Measurements from ENCODE around the gene INVS. TPM values are rescaled to one million over a fixed set of nuclear protein-coding genes. Genes with fewer than 3 reads are reported as not detected.
"Not testable (repeated sequence)": the region's sequence is repeated elsewhere in the genome, so short reads cannot be mapped to it uniquely, and the experiment has no call there.

Gene INVS
- total RNA-seq, 1 donor from 2014 or later, result 20.5 TPM

GRCh38 chr9:100309992-100310391 is 210.9 kb downstream of the INVS start:
- Histone ChIP-seq H3K27me3 (ENCODE audit: control insufficient read depth, insufficient read depth, low read length) (no peaks in the 10 kb centered on the region), H3K4me3 (ENCODE audit: low read depth, low read length) (no peak overlapping the region), H3K36me3 (ENCODE audit: control insufficient read depth, insufficient read depth, low read length) (peaks cover 4% of the 10 kb centered on the region)
- FAIRE-seq (no peak), DNase-seq (ENCODE audit: low read depth) (no peak)
- TF ChIP-seq CTCF (IDR thresholded peaks at IDR 0.05; ENCODE audit: insufficient read depth, low read length, severe bottlenecking), result no peak

GRCh38 chr9:100315561-100315960 is 216.5 kb downstream of the INVS start:
- no peak for TF ChIP-seq CTCF (IDR thresholded peaks at IDR 0.05; ENCODE audit: insufficient read depth, low read length, severe bottlenecking)
- FAIRE-seq, result no peak
- Histone ChIP-seq H3K27me3 (ENCODE audit: control insufficient read depth, insufficient read depth, low read length) (no peaks in the 10 kb centered on the region), H3K36me3 (ENCODE audit: control insufficient read depth, insufficient read depth, low read length) (peaks cover 4% of the 10 kb centered on the region), H3K4me3 (ENCODE audit: low read depth, low read length) (no peak overlapping the region)
- DNase-seq (ENCODE audit: low read depth), result no peak

- FAIRE-seq (no peak), DNase-seq (ENCODE audit: low read depth) (peak; percentile 45)
- Histone ChIP-seq H3K36me3 (ENCODE audit: control insufficient read depth, insufficient read depth, low read length) (no peaks in the 10 kb centered on the region), H3K27me3 (ENCODE audit: control insufficient read depth, insufficient read depth, low read length) (no peaks in the 10 kb centered on the region), H3K4me3 (ENCODE audit: low read depth, low read length) (no peak overlapping the region)
- no peak for TF ChIP-seq CTCF (IDR thresholded peaks at IDR 0.05; ENCODE audit: insufficient read depth, low read length, severe bottlenecking)
Observed at GRCh38 chr9:100317706-100318105, 218.7 kb downstream of the INVS start.

GRCh38 chr9:100322954-100323536 is 224.0 kb downstream of the INVS start:
- Histone ChIP-seq H3K4me3 (ENCODE audit: low read depth, low read length) (no peak overlapping the region), H3K36me3 (ENCODE audit: control insufficient read depth, insufficient read depth, low read length) (peaks cover 4% of the 10 kb centered on the region), H3K27me3 (ENCODE audit: control insufficient read depth, insufficient read depth, low read length) (no peaks in the 10 kb centered on the region)
- DNase-seq (ENCODE audit: low read depth), result peak; percentile 40
- TF ChIP-seq CTCF (IDR thresholded peaks at IDR 0.05; ENCODE audit: insufficient read depth, low read length, severe bottlenecking), result peak; percentile 44
- no peak for FAIRE-seq

GRCh38 chr9:100324594-100325200 is 225.7 kb downstream of the INVS start:
- H3K4me3 ChIP-seq (ENCODE audit: low read depth, low read length), result no peak overlapping the region
- no peak for FAIRE-seq
- H3K27me3 ChIP-seq (ENCODE audit: control insufficient read depth, insufficient read depth, low read length), result no peaks in the 10 kb centered on the region
- peak; percentile 28 for TF ChIP-seq CTCF (IDR thresholded peaks at IDR 0.05; ENCODE audit: insufficient read depth, low read length, severe bottlenecking)
- H3K36me3 ChIP-seq (ENCODE audit: control insufficient read depth, insufficient read depth, low read length), result peaks cover 4% of the 10 kb centered on the region
- DNase-seq (ENCODE audit: low read depth), result peak; percentile 47

GRCh38 chr9:100338736-100339135 is 239.7 kb downstream of the INVS start:
- not testable (repeated sequence) for H3K27me3 ChIP-seq (ENCODE audit: control insufficient read depth, insufficient read depth, low read length); FAIRE-seq; H3K36me3 ChIP-seq (ENCODE audit: control insufficient read depth, insufficient read depth, low read length); H3K4me3 ChIP-seq (ENCODE audit: low read depth, low read length); DNase-seq (ENCODE audit: low read depth)

Measured in bronchial epithelial cell (primary cell).